Measurements from ENCODE around the gene SPINT1.
A peak's percentile ranks its signal among the peaks of the same experiment; 100 is the strongest.

SPINT1 gene

DNA sequence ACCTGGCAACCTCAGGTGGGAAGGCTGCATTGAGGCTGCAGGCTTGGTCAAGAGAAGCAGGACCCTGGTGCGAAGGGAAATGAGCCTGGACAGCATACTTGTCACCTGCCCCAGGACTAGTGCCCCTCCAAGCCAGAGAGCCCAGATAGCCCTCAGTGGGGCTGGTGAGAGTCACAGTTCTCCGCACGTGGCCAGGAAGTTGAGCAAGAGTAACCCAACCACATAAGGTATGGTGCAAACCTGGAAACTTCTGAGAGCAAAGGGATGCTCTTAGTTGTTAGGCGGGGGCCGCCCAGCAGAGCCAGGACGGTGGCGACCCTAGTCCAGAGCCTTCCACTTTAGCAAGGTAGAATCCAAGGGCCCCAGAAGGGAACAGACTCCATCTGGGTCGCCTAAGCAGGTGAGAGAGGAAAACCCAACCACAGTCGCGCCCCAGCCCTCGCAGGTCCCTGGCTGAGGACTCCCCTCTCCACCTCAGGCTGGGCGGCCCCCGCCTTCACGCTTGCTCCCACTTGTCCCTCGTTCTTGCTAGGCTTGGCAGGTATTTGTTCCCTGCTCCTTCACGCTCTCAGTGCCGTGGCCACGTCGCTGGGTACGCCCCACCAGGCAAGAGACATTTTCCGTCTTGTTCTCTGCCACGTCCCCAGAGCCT, 49.3 kb downstream of the SPINT1 start:
- Histone ChIP-seq H2AFZ (ENCODE audit: low read length, unreplicated experiment) (no peak overlapping the region), H3K4me1 (ENCODE audit: control insufficient read depth, insufficient read depth, low read length, unreplicated experiment) (peaks cover 8% of the 10 kb centered on the region), H3K27ac (ENCODE audit: low read depth, low read length) (no peak overlapping the region), H3K36me3 (ENCODE audit: insufficient read depth, low read length) (no peaks in the 10 kb centered on the region), H3K4me3 (ENCODE audit: low read depth, low read length) (no peak overlapping the region), H3K79me2 (ENCODE audit: control insufficient read depth, insufficient read depth, low read length, unreplicated experiment) (peaks cover 21% of the 10 kb centered on the region), H3K27me3 (ENCODE audit: insufficient read depth, low read length) (no peaks in the 10 kb centered on the region)

DNA sequence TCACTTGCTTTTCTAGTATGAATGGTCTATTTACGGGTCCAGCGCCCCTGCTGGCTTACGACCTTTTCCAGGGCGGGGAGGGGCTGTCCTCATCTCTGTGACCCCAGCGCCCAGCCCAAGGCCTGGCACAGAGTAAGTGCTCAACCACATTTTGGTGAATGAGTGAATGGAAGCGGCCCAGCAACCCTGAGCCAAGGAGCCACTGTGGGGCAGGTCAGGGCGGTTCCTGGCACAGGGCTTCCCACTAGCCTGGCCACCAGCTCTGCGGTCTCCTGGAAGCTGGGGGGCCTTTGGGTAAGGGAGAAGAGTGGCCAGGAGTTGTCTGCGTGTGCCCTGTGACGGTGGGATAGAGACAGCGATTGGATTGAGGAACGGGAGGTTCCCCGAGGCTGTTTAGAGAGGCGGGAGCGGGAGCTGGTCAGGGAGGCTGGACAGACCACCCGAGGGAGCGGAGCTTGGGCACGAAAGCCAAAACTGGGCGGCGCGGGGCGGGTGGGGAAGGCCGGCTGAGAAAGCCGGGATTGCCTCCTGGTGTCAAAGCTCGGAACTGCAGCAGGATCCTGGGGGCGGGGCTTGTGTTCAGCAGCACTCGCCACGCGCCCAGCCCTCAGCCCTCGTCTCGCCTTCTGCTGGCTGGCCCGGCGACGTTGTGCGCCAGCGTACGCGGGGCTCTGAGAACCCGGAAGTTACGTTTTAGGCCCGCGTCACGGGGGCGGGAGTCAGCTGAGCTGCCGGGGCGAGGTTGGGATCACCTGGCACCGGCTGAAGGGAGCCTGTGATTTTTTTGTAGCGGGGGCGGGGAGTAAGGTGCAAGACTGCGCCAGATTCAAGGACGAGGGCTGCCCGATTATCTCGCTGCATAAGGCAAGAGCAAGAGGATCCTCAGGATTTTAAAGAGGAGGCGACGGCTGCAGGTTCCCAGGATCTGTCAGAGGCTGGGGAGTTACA, 50.2 kb downstream of the SPINT1 start, which contains the start of gene VPS18:
VPS18 (plus strand) TSS at position 718 of the 948 bp plus-strand sequence. CDS start 319 bp downstream, outside the sequence.
- Histone ChIP-seq H3K27ac (ENCODE audit: low read depth, low read length) (peak within 1 kb of the TSS; percentile 90), H2AFZ (ENCODE audit: low read length, unreplicated experiment) (peak within 1 kb of the TSS; percentile 97), H3K27me3 (ENCODE audit: insufficient read depth, low read length) (no peaks in the 10 kb centered on the region), H3K79me2 (ENCODE audit: control insufficient read depth, insufficient read depth, low read length, unreplicated experiment) (peaks cover 25% of the 10 kb centered on the region), H3K36me3 (ENCODE audit: insufficient read depth, low read length) (no peaks in the 10 kb centered on the region), H3K4me1 (ENCODE audit: control insufficient read depth, insufficient read depth, low read length, unreplicated experiment) (peaks cover 8% of the 10 kb centered on the region), H3K4me3 (ENCODE audit: low read depth, low read length) (peak within 1 kb of the TSS; percentile 98)

DNA sequence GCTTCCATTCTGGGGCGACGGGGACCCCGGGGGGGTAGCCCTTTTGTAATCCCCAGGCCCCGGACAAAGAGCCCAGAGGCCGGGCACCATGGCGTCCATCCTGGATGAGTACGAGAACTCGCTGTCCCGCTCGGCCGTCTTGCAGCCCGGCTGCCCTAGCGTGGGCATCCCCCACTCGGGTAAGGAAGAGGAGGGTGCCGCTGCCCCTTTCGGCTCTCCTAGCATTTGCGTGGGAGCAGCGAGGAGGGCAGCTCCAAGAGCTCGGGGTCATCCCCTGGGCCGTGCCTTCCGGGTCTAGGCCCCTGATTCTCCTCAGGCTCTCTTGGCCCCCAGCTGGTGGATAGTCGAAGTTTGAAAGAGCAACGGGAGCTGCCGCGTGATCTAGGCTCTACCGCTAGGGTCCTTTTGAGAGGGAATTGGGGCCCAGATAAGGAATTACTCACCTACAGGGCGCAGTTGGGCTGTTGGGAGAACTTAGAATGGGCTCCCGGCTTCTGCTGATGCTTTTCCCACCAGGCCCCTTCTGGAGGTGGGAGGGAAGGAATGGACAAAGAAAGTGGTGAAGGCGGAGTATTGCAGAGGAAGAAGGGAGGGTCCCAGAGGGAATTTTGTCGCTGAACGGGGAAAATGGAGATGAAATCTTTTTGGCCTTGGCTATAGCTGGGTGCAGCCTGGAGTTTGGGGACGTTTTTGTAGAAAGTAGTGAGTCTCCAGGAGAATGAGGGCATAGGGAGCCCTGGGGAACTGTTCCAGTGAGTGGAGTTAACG, 51.0 kb downstream of the SPINT1 start:
- H3K4me3 ChIP-seq (ENCODE audit: low read depth, low read length), result peak overlapping the region; percentile 98
- H2AFZ ChIP-seq (ENCODE audit: low read length, unreplicated experiment), result peak overlapping the region; percentile 97
- no peaks in the 10 kb centered on the region for H3K27me3 ChIP-seq (ENCODE audit: insufficient read depth, low read length)
- no peaks in the 10 kb centered on the region for H3K36me3 ChIP-seq (ENCODE audit: insufficient read depth, low read length)
- H3K4me1 ChIP-seq (ENCODE audit: control insufficient read depth, insufficient read depth, low read length, unreplicated experiment), result peaks cover 8% of the 10 kb centered on the region
- H3K79me2 ChIP-seq (ENCODE audit: control insufficient read depth, insufficient read depth, low read length, unreplicated experiment), result peaks cover 28% of the 10 kb centered on the region
- peak overlapping the region; percentile 90 for H3K27ac ChIP-seq (ENCODE audit: low read depth, low read length)

DNA sequence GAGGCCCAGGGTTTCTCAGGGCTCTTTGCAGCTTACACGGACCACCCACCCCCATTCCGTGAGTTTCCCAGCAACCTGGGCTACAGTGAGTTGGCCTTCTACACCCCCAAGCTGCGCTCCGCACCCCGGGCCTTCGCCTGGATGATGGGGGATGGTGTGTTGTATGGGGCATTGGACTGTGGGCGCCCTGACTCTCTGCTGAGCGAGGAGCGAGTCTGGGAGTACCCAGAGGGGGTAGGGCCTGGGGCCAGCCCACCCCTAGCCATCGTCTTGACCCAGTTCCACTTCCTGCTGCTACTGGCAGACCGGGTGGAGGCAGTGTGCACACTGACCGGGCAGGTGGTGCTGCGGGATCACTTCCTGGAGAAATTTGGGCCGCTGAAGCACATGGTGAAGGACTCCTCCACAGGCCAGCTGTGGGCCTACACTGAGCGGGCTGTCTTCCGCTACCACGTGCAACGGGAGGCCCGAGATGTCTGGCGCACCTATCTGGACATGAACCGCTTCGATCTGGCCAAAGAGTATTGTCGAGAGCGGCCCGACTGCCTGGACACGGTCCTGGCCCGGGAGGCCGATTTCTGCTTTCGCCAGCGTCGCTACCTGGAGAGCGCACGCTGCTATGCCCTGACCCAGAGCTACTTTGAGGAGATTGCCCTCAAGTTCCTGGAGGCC, 55.8 kb downstream of the SPINT1 start:
- Histone ChIP-seq H3K79me2 (ENCODE audit: control insufficient read depth, insufficient read depth, low read length, unreplicated experiment) (peaks cover 39% of the 10 kb centered on the region), H3K4me3 (ENCODE audit: low read depth, low read length) (no peak overlapping the region), H3K4me1 (ENCODE audit: control insufficient read depth, insufficient read depth, low read length, unreplicated experiment) (peaks cover 15% of the 10 kb centered on the region), H3K27me3 (ENCODE audit: insufficient read depth, low read length) (no peaks in the 10 kb centered on the region), H3K27ac (ENCODE audit: low read depth, low read length) (no peak overlapping the region), H3K36me3 (ENCODE audit: insufficient read depth, low read length) (peaks cover 8% of the 10 kb centered on the region; the same call in 1 of the 2 replicates), H2AFZ (ENCODE audit: low read length, unreplicated experiment) (no peak overlapping the region)

DNA sequence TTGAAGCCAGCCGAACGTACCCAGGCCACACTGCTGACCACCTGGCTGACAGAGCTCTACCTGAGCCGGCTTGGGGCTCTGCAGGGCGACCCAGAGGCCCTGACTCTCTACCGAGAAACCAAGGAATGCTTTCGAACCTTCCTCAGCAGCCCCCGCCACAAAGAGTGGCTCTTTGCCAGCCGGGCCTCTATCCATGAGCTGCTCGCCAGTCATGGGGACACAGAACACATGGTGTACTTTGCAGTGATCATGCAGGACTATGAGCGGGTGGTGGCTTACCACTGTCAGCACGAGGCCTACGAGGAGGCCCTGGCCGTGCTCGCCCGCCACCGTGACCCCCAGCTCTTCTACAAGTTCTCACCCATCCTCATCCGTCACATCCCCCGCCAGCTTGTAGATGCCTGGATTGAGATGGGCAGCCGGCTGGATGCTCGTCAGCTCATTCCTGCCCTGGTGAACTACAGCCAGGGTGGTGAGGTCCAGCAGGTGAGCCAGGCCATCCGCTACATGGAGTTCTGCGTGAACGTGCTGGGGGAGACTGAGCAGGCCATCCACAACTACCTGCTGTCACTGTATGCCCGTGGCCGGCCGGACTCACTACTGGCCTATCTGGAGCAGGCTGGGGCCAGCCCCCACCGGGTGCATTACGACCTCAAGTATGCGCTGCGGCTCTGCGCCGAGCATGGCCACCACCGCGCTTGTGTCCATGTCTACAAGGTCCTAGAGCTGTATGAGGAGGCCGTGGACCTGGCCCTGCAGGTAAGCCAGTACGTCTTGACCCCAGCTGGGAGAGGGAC, 56.6 kb downstream of the SPINT1 start:
- Histone ChIP-seq H3K79me2 (ENCODE audit: control insufficient read depth, insufficient read depth, low read length, unreplicated experiment) (peaks cover 32% of the 10 kb centered on the region), H3K4me1 (ENCODE audit: control insufficient read depth, insufficient read depth, low read length, unreplicated experiment) (peaks cover 14% of the 10 kb centered on the region)

DNA sequence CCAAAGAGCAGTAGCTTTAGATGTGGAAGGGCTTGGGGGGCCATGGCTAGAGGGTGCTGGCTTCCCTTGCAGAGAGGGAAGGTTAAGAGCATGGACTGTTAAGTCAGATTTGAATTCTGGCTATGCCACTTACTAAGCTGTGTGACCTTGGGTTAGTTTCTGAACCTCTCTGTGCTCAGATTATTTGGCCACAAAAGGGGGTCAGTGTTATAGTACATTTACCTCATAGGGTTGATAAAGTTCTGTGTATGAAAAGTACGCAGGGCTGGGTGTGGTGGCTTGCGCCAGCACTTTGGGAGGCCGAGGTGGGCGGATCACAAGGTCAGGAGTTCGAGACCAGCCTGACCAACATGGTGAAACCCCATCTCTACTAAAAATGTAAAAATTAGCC, 57.2 kb downstream of the SPINT1 start:
- Histone ChIP-seq H3K79me2 (ENCODE audit: control insufficient read depth, insufficient read depth, low read length, unreplicated experiment) (peaks cover 26% of the 10 kb centered on the region), H3K4me1 (ENCODE audit: control insufficient read depth, insufficient read depth, low read length, unreplicated experiment) (peaks cover 14% of the 10 kb centered on the region), H3K27ac (ENCODE audit: low read depth, low read length) (no peak overlapping the region), H3K27me3 (ENCODE audit: insufficient read depth, low read length) (no peaks in the 10 kb centered on the region), H3K4me3 (ENCODE audit: low read depth, low read length) (no peak overlapping the region), H3K36me3 (ENCODE audit: insufficient read depth, low read length) (peaks cover 10% of the 10 kb centered on the region; the same call in 1 of the 2 replicates), H2AFZ (ENCODE audit: low read length, unreplicated experiment) (no peak overlapping the region)

More for the DNA sequence above, 56.6 kb downstream of the SPINT1 start:
- Histone ChIP-seq H2AFZ (ENCODE audit: low read length, unreplicated experiment) (no peak overlapping the region), H3K36me3 (ENCODE audit: insufficient read depth, low read length) (peaks cover 10% of the 10 kb centered on the region; the same call in 1 of the 2 replicates), H3K27me3 (ENCODE audit: insufficient read depth, low read length) (no peaks in the 10 kb centered on the region), H3K27ac (ENCODE audit: low read depth, low read length) (no peak overlapping the region), H3K4me3 (ENCODE audit: low read depth, low read length) (no peak overlapping the region)

DNA sequence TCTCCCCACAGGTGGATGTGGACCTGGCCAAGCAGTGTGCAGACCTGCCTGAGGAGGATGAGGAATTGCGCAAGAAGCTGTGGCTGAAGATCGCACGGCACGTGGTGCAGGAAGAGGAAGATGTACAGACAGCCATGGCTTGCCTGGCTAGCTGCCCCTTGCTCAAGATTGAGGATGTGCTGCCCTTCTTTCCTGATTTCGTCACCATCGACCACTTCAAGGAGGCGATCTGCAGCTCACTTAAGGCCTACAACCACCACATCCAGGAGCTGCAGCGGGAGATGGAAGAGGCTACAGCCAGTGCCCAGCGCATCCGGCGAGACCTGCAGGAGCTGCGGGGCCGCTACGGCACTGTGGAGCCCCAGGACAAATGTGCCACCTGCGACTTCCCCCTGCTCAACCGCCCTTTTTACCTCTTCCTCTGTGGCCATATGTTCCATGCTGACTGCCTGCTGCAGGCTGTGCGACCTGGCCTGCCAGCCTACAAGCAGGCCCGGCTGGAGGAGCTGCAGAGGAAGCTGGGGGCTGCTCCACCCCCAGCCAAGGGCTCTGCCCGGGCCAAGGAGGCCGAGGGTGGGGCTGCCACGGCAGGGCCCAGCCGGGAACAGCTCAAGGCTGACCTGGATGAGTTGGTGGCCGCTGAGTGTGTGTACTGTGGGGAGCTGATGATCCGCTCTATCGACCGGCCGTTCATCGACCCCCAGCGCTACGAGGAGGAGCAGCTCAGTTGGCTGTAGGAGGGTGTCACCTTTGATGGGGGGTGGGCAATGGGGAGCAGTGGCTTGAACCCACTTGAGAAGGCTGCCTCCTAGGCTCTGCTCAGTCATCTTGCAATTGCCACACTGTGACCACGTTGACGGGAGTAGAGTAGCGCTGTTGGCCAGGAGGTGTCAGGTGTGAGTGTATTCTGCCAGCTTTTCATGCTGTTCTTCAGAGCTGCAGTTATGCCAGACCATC, 59.0 kb downstream of the SPINT1 start:
- Histone ChIP-seq H2AFZ (ENCODE audit: low read length, unreplicated experiment) (no peak overlapping the region), H3K4me1 (ENCODE audit: control insufficient read depth, insufficient read depth, low read length, unreplicated experiment) (peaks cover 28% of the 10 kb centered on the region), H3K27ac (ENCODE audit: low read depth, low read length) (no peak overlapping the region), H3K27me3 (ENCODE audit: insufficient read depth, low read length) (no peaks in the 10 kb centered on the region), H3K79me2 (ENCODE audit: control insufficient read depth, insufficient read depth, low read length, unreplicated experiment) (peaks cover 23% of the 10 kb centered on the region), H3K4me3 (ENCODE audit: low read depth, low read length) (no peak overlapping the region), H3K36me3 (ENCODE audit: insufficient read depth, low read length) (peaks cover 10% of the 10 kb centered on the region; the same call in 1 of the 2 replicates)

DNA sequence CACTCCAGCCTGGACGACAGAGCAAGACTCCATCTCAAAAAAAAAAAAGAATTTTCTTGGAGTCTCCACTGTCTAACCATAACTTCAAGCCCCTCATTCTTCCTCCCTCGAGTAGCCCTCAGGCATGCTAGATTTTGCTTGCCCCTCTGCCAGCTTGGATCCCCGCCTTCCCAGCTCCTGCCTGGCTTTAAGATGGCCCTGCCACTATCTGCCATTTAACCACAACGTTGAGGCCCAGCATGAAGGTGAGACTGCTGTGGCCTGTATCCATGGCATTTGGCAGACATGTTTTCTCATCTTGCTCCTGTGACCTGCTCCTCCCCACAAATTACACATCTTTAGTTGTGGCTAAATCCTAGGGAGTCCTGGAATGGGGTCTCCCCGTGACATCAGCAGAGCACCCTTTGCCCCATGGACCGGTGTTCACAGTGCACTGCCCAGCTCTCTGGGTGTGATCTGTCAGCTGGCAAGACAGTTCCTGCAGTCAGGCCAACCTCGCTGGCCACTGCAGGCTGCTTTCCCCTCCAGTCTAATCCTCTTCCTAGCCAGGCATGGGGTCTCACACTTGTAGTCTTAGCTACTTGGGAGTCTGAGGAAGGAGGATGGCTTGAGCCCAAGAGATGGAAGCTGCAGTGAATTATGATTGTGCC, 60.8 kb downstream of the SPINT1 start:
- no peak overlapping the region for H2AFZ ChIP-seq (ENCODE audit: low read length, unreplicated experiment)
- H3K36me3 ChIP-seq (ENCODE audit: insufficient read depth, low read length), result peaks cover 10% of the 10 kb centered on the region; the same call in 1 of the 2 replicates
- H3K27ac ChIP-seq (ENCODE audit: low read depth, low read length), result no peak overlapping the region
- H3K4me3 ChIP-seq (ENCODE audit: low read depth, low read length), result no peak overlapping the region
- H3K27me3 ChIP-seq (ENCODE audit: insufficient read depth, low read length), result no peaks in the 10 kb centered on the region
- peaks cover 31% of the 10 kb centered on the region for H3K4me1 ChIP-seq (ENCODE audit: control insufficient read depth, insufficient read depth, low read length, unreplicated experiment)
- H3K79me2 ChIP-seq (ENCODE audit: control insufficient read depth, insufficient read depth, low read length, unreplicated experiment), result peaks cover 15% of the 10 kb centered on the region
